OCI-LY7 (cell line): Measurements from ENCODE around the gene TNS3. TPM values are rescaled to one million over a fixed set of nuclear protein-coding genes. Genes with fewer than 3 reads are reported as not detected.

ENCODE experiments used
- BruUV-seq: library from RNA; stranded (reverse); fragments of 400-500 nt; replicated peaks from 2 replicates; lab custom pipeline; 2021; lab: Mats Ljungman, UMichigan
- CTCF ChIA-PET: fragments of 300-600 bp; sonication (Branson Sonifier 250); formaldehyde crosslinking; loops from one replicate; lab custom pipeline; 2022; ENCODE audit warnings: antibody characterized with exemption; ENCODE audit not compliant: unreplicated experiment; lab: Charles Lee
- POLR2A ChIA-PET: fragments of 300-600 bp; sonication (Branson Sonifier 250); formaldehyde crosslinking; loops from one replicate; lab custom pipeline; 2022; ENCODE audit warnings: antibody characterized with exemption; lab: Charles Lee
- DNase-seq: peaks from one replicate; pipeline ENCODE4 v3.0.0-alpha.2; 2015; ENCODE audit warnings: low spot score
- H2AFZ ChIP-seq: fragments of 200-600 bp; sonication (generic), shearing (Covaris generic); 2 replicates; pipeline ENCODE4 v1.6.1; 2014; ENCODE audit warnings: mild to moderate bottlenecking, antibody characterized with exemption, low read length, moderate library complexity
- H3K27ac ChIP-seq: fragments of 200-600 bp; sonication (generic); 2 replicates; pipeline ENCODE4 v1.5.1; 2014; ENCODE audit warnings: mixed run types, low read depth, mild to moderate bottlenecking, moderate library complexity, low read length, inconsistent platforms; ENCODE audit not compliant: poor library complexity, severe bottlenecking
- H3K36me3 ChIP-seq: fragments of 200-600 bp; sonication (generic); 2 replicates; pipeline ENCODE4 v1.6.1; 2014; ENCODE audit warnings: mild to moderate bottlenecking, antibody characterized with exemption, low read length, moderate library complexity, mixed read lengths; ENCODE audit not compliant: insufficient read depth
- H3K4me1 ChIP-seq: fragments of 200-600 bp; sonication (generic); 2 replicates; pipeline ENCODE4 v1.5.1; 2014; ENCODE audit warnings: mild to moderate bottlenecking, low read length; ENCODE audit not compliant: insufficient read depth, poor library complexity, severe bottlenecking
- H3K4me2 ChIP-seq: fragments of 200-600 bp; sonication (generic); 2 replicates; pipeline ENCODE4 v1.6.1; 2014; ENCODE audit warnings: mild to moderate bottlenecking, low read length
- H3K4me3 ChIP-seq: fragments of 200-600 bp; sonication (generic); 2 replicates; pipeline ENCODE4 v1.5.1; 2014; ENCODE audit warnings: mild to moderate bottlenecking, low read depth, low read length; ENCODE audit not compliant: poor library complexity, severe bottlenecking
- H3K79me2 ChIP-seq: fragments of 200-600 bp; sonication (generic); 2 replicates; pipeline ENCODE4 v1.6.1; 2016; ENCODE audit warnings: low read depth, mild to moderate bottlenecking, low read length, moderate library complexity, mixed read lengths; ENCODE audit not compliant: insufficient read depth
- H3K9me2 ChIP-seq: fragments of 200-600 bp; sonication (generic); 2 replicates; pipeline ENCODE4 v1.6.1; 2016; ENCODE audit warnings: mild to moderate bottlenecking, low read length, mixed read lengths; ENCODE audit not compliant: insufficient read depth
- H3K9me3 ChIP-seq: fragments of 200-600 bp; sonication (generic); 2 replicates; pipeline ENCODE4 v1.6.1; 2014; ENCODE audit warnings: mild to moderate bottlenecking, mixed run types, low read length, mixed read lengths
- H4K20me1 ChIP-seq: fragments of 200-600 bp; sonication (generic); 2 replicates; pipeline ENCODE4 v1.6.1; 2014; ENCODE audit warnings: mild to moderate bottlenecking, antibody characterized with exemption, low read length, moderate library complexity, mixed read lengths; ENCODE audit not compliant: insufficient read depth
- EZH2phosphoT487 ChIP-seq: fragments of 200-600 bp; sonication (generic); IDR thresholded peaks from 2 replicates; pipeline ENCODE4 v1.6.1; 2018; ENCODE audit warnings: low read depth, borderline replicate concordance, mild to moderate bottlenecking, mixed run types, antibody characterized with exemption, low read length, moderate library complexity, mixed read lengths
- intact Hi-C: fragments of 100-400 bp; cut with micrococcal nuclease; formaldehyde crosslinking; loops from one replicate; pipeline ENCODE4 v1.10.0; 2022; ENCODE audit not compliant: unreplicated experiment
- total RNA-seq, 2 experiments: library from RNA; depleted of rRNA in 1 of 2; stranded (reverse); fragments of >200 nt in 1 of 2; shearing (Covaris generic) in 1 of 2; gene quantifications; 2 replicates each; pipeline ENCODE4 v1.2.3, GENCODE V29; 2014 to 2022
- TF ChIP-seq, protein P1 (sequence below): fragments of 200-600 bp; sonication (generic); conservative IDR thresholded peaks from 2 replicates; pipeline ENCODE4 v1.5.1; 2014; ENCODE audit warnings: mild to moderate bottlenecking, antibody characterized with exemption, low read length, moderate library complexity, mixed read lengths

Gene TNS3
- total RNA-seq, 2 experiments from 2014 or later = 9.5 to 42.1 TPM

DNA sequence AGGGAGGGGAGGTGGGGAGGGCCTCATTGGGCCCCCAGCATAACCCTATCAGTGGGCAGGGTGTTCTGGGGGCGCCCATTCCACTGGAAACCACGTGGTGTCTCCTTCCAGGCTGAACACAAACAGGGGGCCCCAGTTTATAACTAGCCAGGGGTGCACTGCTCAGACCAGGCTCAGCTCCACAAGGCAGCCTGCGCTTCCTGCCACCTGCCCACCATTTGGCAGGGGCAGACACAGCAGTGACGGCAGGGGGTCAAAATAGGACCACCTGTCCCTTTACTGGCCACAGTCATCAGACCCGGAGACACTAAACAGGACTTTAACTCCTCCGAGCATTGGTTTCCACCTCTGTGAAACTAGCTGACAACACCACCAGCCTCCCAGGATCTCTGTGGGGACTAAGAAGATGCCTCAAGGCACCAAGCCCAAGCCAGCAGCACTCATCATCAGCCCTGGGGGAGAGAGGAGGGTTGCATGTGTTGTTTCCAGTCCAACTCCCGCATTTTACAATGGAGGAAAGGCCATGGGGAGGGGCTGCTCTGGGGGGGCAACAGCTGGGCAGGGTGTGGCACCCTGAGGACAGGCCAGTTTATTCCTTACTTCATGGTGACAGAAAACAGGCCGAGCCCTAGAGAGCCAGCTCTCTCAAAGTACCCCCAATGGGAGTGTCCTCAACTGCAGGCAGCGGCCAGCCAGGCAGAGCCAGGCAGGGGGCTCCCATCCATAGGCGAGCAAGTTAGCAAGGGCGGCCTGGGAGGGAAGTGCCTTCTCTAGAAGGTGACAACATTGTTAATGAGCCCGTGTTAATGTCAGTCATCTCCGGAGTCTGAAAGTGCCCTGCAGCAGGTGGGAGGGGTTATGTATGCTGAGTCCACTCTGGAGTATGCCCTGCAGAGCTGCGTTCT, 127.6 kb downstream of the TNS3 start:
- DNase-seq = no peak
- Histone ChIP-seq H3K9me3 (no peaks in the 10 kb centered on the region), H3K4me2 (no peak overlapping the region), H3K27ac (no peak overlapping the region), H2AFZ (no peak overlapping the region), H3K4me3 (no peak overlapping the region), H3K36me3 (no peaks in the 10 kb centered on the region), H3K9me2 (no peaks in the 10 kb centered on the region), H3K4me1 (no peaks in the 10 kb centered on the region), H4K20me1 (no peaks in the 10 kb centered on the region), H3K79me2 (no peaks in the 10 kb centered on the region)
- intact Hi-C loops = no loop called here
- CTCF ChIA-PET = no interaction called here
- POLR2A ChIA-PET = interaction anchor here (0.5 to 0.7 kb wide), 3 partner anchors 39 to 405 kb away, joined by 3 to 4 read pairs (median 3); no protein-coding TSS in a partner anchor
- TF ChIP-seq EZH2phosphoT487 = no peak
- TF ChIP-seq, protein P1, sequence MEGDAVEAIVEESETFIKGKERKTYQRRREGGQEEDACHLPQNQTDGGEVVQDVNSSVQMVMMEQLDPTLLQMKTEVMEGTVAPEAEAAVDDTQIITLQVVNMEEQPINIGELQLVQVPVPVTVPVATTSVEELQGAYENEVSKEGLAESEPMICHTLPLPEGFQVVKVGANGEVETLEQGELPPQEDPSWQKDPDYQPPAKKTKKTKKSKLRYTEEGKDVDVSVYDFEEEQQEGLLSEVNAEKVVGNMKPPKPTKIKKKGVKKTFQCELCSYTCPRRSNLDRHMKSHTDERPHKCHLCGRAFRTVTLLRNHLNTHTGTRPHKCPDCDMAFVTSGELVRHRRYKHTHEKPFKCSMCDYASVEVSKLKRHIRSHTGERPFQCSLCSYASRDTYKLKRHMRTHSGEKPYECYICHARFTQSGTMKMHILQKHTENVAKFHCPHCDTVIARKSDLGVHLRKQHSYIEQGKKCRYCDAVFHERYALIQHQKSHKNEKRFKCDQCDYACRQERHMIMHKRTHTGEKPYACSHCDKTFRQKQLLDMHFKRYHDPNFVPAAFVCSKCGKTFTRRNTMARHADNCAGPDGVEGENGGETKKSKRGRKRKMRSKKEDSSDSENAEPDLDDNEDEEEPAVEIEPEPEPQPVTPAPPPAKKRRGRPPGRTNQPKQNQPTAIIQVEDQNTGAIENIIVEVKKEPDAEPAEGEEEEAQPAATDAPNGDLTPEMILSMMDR = no peak
- BruUV-seq = no TSS peak

DNA sequence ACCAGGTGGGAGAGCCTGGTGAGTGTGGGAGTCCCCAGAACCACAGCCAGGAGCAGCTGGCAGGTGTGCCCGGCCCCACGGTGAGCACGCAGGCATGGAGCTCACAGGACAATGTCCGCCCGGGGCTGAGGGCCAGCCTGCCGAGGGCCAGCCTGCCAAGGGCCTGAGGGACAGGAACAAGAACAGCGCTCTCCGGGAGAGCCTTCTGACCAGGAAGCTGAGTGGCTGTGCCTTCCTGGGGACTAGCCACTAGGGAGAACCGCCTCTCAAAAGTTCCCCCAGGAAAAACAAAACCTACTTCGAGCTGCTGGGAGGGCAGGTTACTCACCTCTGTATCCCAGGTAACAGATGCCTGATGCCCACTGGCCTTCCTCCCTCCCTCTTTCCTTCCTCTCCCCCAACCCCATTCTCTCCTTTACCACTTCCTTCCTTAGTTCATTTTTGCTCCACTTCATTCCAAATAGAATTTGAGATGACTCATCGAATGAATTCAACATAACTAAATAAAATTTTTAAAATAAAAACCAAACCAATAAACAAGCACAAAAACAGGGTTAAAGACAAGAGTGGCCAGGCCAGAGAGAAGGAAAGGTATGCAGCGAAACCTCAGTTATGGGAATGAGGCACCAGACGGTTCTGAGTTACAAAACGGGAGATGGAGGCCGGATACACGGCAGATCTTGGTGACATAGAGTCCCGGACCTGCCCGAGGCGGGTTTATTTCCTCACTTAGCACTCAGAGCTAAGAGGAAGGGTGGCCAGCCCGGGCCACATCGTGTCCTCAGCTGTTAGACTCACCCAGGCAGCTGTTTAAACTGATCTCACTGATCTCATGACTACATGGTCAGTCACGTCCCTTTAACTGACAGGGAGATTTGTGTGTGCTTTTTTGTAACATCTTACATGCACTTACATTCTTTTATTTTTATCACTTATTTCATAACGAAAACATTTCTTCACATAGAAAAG, 128.5 kb downstream of the TNS3 start:
- TF ChIP-seq, protein P1 = no peak
- no peak for TF ChIP-seq EZH2phosphoT487
- BruUV-seq = no TSS peak
- POLR2A ChIA-PET = interaction anchor here (0.6 to 0.7 kb wide), 2 partner anchors 16 to 171 kb away, joined by 3 read pairs; no protein-coding TSS in a partner anchor
- no peaks in the 10 kb centered on the region for H3K9me3 ChIP-seq
- intact Hi-C loops = no loop called here
- CTCF ChIA-PET = no interaction called here
- no peak overlapping the region for H3K27ac ChIP-seq
- H3K4me2 ChIP-seq = no peak overlapping the region
- H3K4me1 ChIP-seq = no peaks in the 10 kb centered on the region
- H3K9me2 ChIP-seq = no peaks in the 10 kb centered on the region
- DNase-seq = no peak
- H3K36me3 ChIP-seq = no peaks in the 10 kb centered on the region
- H4K20me1 ChIP-seq = no peaks in the 10 kb centered on the region
- no peak overlapping the region for H2AFZ ChIP-seq
- no peaks in the 10 kb centered on the region for H3K79me2 ChIP-seq
- no peak overlapping the region for H3K4me3 ChIP-seq
